ENCODE measurements around the gene CDX2.
"Not testable (repeated sequence)": the region's sequence is repeated elsewhere in the genome, so short reads cannot be mapped to it uniquely, and the experiment has no call there.

CDX2 gene

GRCh38 chr13:27969082-27969865, at the start of gene CDX2:
Gene CDX2, minus strand, starts transcription at chr13:27969315. Its CDS starts 309 bp downstream, at chr13:27969006.
- DNase-seq, result no peak

- DNase-seq, result no peak
Measured at GRCh38 chr13:28014301-28014700, 45.2 kb upstream of the CDX2 start.

- DNase-seq, result no peak
Measured at GRCh38 chr13:28013482-28013881, 44.4 kb upstream of the CDX2 start.

GRCh38 chr13:28012896-28013295, 43.8 kb upstream of the CDX2 start:
- no peak for DNase-seq

- DNase-seq, result no peak
Measured at GRCh38 chr13:28012383-28012782, 43.3 kb upstream of the CDX2 start.

GRCh38 chr13:28010046-28010445, 40.9 kb upstream of the CDX2 start:
- no peak for DNase-seq

GRCh38 chr13:28005016-28005415, 35.9 kb upstream of the CDX2 start:
- DNase-seq, result not testable (repeated sequence)

GRCh38 chr13:28002886-28003698, 34.0 kb upstream of the CDX2 start:
- DNase-seq, result no peak

- DNase-seq, result no peak
Measured at GRCh38 chr13:28001837-28002473, 32.8 kb upstream of the CDX2 start.

- DNase-seq, result no peak
Measured at GRCh38 chr13:28001049-28001448, 31.9 kb upstream of the CDX2 start.

GRCh38 chr13:28000567-28000966, 31.5 kb upstream of the CDX2 start:
- no peak for DNase-seq

- peak in 2 of 56 donors; percentile 12 to 13 for DNase-seq
Measured at GRCh38 chr13:27997904-27998522, 28.9 kb upstream of the CDX2 start.

GRCh38 chr13:27991881-27992280, 22.8 kb upstream of the CDX2 start:
- no peak for DNase-seq

GRCh38 chr13:27988520-27988919, 19.4 kb upstream of the CDX2 start, which contains the start of gene URAD:
Gene URAD, minus strand, starts transcription at chr13:27988693. Its CDS starts 56 bp downstream, at chr13:27988637.
- no peak for DNase-seq

- no peak for DNase-seq
Measured at GRCh38 chr13:27985600-27985999, 16.5 kb upstream of the CDX2 start.

GRCh38 chr13:27982361-27982760, 13.2 kb upstream of the CDX2 start:
- DNase-seq, result no peak

GRCh38 chr13:27981006-27981708, 12.0 kb upstream of the CDX2 start:
- no peak for DNase-seq

- DNase-seq, result no peak
Measured at GRCh38 chr13:27980280-27980998, 11.3 kb upstream of the CDX2 start.

GRCh38 chr13:27979765-27980279, 10.7 kb upstream of the CDX2 start:
- no peak for DNase-seq

All from nucleus accumbens (tissue), 56 donors.